GM12878 (cell line): ENCODE measurements around the gene ATN1. TPM values are rescaled to one million over a fixed set of nuclear protein-coding genes. Genes with fewer than 3 reads are reported as not detected.
A peak's percentile ranks its signal among the peaks of the same experiment; 100 is the strongest.

Experiments used
- ATF2 ChIP-seq: IDR thresholded peaks from 2 replicates; pipeline ENCODE4 v1.6.1; 2012; ENCODE audit warnings: low read length, inconsistent platforms
- ATF7 ChIP-seq: fragments of 450-650 bp; IDR thresholded peaks from 2 replicates; pipeline ENCODE4 v1.6.1; 2016; ENCODE audit warnings: low read depth, mild to moderate bottlenecking
- BCLAF1 ChIP-seq: fragments of 450-650 bp; IDR thresholded peaks from 2 replicates; pipeline ENCODE4 v1.6.1; 2017; ENCODE audit warnings: antibody characterized with exemption, mild to moderate bottlenecking, moderate library complexity
- BRCA1 ChIP-seq: IDR thresholded peaks from 2 replicates; pipeline ENCODE4 v1.6.1; 2011; ENCODE audit warnings: low read depth, low read length, improper control_type of control experiment
- CREB1 ChIP-seq: IDR thresholded peaks from 2 replicates; pipeline ENCODE4 v1.6.1; 2012; ENCODE audit warnings: low read depth, mild to moderate bottlenecking, inconsistent platforms
- DPF2 ChIP-seq: fragments of 450-650 bp; IDR thresholded peaks from 2 replicates; pipeline ENCODE4 v1.6.1; 2017; ENCODE audit warnings: mild to moderate bottlenecking
- HCFC1 ChIP-seq: fragments of 150-350 bp; IDR thresholded peaks from 2 replicates; pipeline ENCODE4 v1.6.1; 2014; ENCODE audit warnings: low read length
- HDAC6 ChIP-seq: fragments of 200-600 bp; sonication (generic); IDR thresholded peaks from one replicate; pipeline ENCODE4 v1.8.0; 2017; ENCODE audit warnings: antibody characterized with exemption; ENCODE audit not compliant: unreplicated experiment
- KDM1A ChIP-seq: fragments of 200-600 bp; sonication (generic); IDR thresholded peaks from 2 replicates; pipeline ENCODE4 v1.6.1; 2016; ENCODE audit warnings: borderline replicate concordance
- KLF5 ChIP-seq: fragments of 450-650 bp; IDR thresholded peaks from 2 replicates; pipeline ENCODE4 v1.6.1; 2014; ENCODE audit warnings: mild to moderate bottlenecking; ENCODE audit not compliant: partially characterized antibody
- MXI1 ChIP-seq: fragments of 150-350 bp; IDR thresholded peaks from 2 replicates; pipeline ENCODE4 v1.6.1; 2011; ENCODE audit warnings: low read depth, mild to moderate bottlenecking, inconsistent platforms, low read length, improper control_type of control experiment
- MYB ChIP-seq: fragments of 150-350 bp; IDR thresholded peaks from 2 replicates; pipeline ENCODE4 v1.6.1; 2014; ENCODE audit warnings: mild to moderate bottlenecking, low read depth, low read length, borderline replicate concordance
- NBN ChIP-seq: fragments of 450-650 bp; IDR thresholded peaks from 2 replicates; pipeline ENCODE4 v1.6.1; 2016
- PAX5 ChIP-seq: IDR thresholded peaks from 2 replicates; pipeline ENCODE4 v1.6.1; 2011; ENCODE audit warnings: low read depth, low read length, borderline replicate concordance
- PBX3 ChIP-seq: IDR thresholded peaks from 2 replicates; pipeline ENCODE4 v1.6.1; 2011; ENCODE audit warnings: mild to moderate bottlenecking, low read depth, low read length, moderate library complexity; ENCODE audit not compliant: insufficient replicate concordance
- PRDM15 ChIP-seq: fragments of 450-650 bp; formaldehyde crosslinking; IDR thresholded peaks from 2 replicates; pipeline ENCODE4 v1.4.0; 2020; ENCODE audit warnings: mild to moderate bottlenecking, moderate library complexity
- RB1 ChIP-seq: fragments of 450-650 bp; formaldehyde crosslinking; IDR thresholded peaks from 2 replicates; pipeline ENCODE4 v1.6.1; 2017; ENCODE audit warnings: mild to moderate bottlenecking, borderline replicate concordance
- RELA ChIP-seq: fragments of 450-650 bp; IDR thresholded peaks from 2 replicates; pipeline ENCODE4 v1.8.0; 2014; ENCODE audit warnings: borderline replicate concordance; ENCODE audit not compliant: partially characterized antibody
- SREBF2 ChIP-seq: IDR thresholded peaks from 2 replicates; pipeline ENCODE4 v1.6.1; 2012; ENCODE audit warnings: mild to moderate bottlenecking, low read length
- SRF ChIP-seq, 2 experiments: IDR thresholded peaks; 2 replicates each; pipeline ENCODE4 v1.6.1; 2011; ENCODE audit warnings: low read depth in 2 of 2, low read length in 2 of 2, mild to moderate bottlenecking in 1 of 2, moderate library complexity in 1 of 2
- STAT3 ChIP-seq: IDR thresholded peaks from 2 replicates; pipeline ENCODE4 v1.6.1; 2011; ENCODE audit warnings: low read depth, low read length, improper control_type of control experiment
- TARDBP ChIP-seq: IDR thresholded peaks from 2 replicates; pipeline ENCODE4 v1.6.1; 2016; ENCODE audit warnings: borderline replicate concordance
- polyA plus RNA-seq, 11 experiments: library from polyadenylated mRNA; depleted of rRNA in 4 of 11; unstranded in 6 of 11; stranded (reverse) in 5 of 11; fragments of >200 nt; fragmentation: Nextera tagmentation in 4 of 11; fragmentation: Illumina TruSeq in 1 of 11; extraction: Ambion mirVana in 4 of 11; extraction: Trizol in 1 of 11; gene quantifications; 1 replicate in 1 of 11; 2 replicates in 10 of 11; pipeline versions ENCODE4 v1.2.1 to v1.2.3, GENCODE V29; 2011 to 2016; ENCODE audit warnings: inconsistent platforms in 2 of 11, missing spikeins in 2 of 11, low read depth in 1 of 11
- total RNA-seq, 4 experiments: library from RNA; depleted of rRNA in 3 of 4; stranded (reverse); fragments of >200 nt in 3 of 4; fragmentation: Illumina TruSeq in 1 of 4; extraction: Trizol in 1 of 4; gene quantifications; 2 replicates each; pipeline versions ENCODE4 v1.2.1 to v1.2.3, GENCODE V29; 2013 to 2021

The ATN1 gene
- total and polyA plus RNA-seq, 10 of the 15 experiments (the other 5 are each of a cell fraction or from before 2014, with no cell fraction given), result 0.08 to 44.5 (median 5.0) TPM

GRCh38 chr12:6944381-6945186 is 16.8 kb downstream of the ATN1 start (continued):
- no peak for TF ChIP-seq TARDBP
- no peak for TF ChIP-seq KDM1A
- peak; percentile 87 to 95 for TF ChIP-seq SRF (IDR thresholded peaks at IDR 0.05; ENCODE audit: low read depth in 2 of 2, low read length in 2 of 2)
- peak; percentile 52 for TF ChIP-seq PBX3
- TF ChIP-seq CREB1, result no peak
- TF ChIP-seq ATF2, result no peak
- TF ChIP-seq RB1, result peak; percentile 95; the same call in 1 of the 2 replicates
- TF ChIP-seq MXI1, result peak; percentile 36; the same call in 1 of the 2 replicates
- no peak for TF ChIP-seq BCLAF1
- peak; percentile 45; the same call in 1 of the 2 replicates for TF ChIP-seq PAX5
- no peak for TF ChIP-seq SREBF2
- no peak for TF ChIP-seq MYB
- TF ChIP-seq STAT3, result no peak
- no peak for TF ChIP-seq ATF7
- TF ChIP-seq BRCA1, result no peak
- TF ChIP-seq DPF2, result 0 out of 2 replicates have a peak, but pooled peaks have one; percentile 8
- TF ChIP-seq RELA, result no peak
- no peak for TF ChIP-seq PRDM15 (CRISPR knock-in tag)
- TF ChIP-seq HDAC6, result no peak
- no peak for TF ChIP-seq HCFC1
- TF ChIP-seq KLF5, result no peak
- peak; percentile 64 for TF ChIP-seq NBN
